Calu3 (cell line): ENCODE data around the gene SLC39A11. TPM values are rescaled to one million over a fixed set of nuclear protein-coding genes. Genes with fewer than 3 reads are reported as not detected.
A peak's percentile ranks its signal among the peaks of the same experiment; 100 is the strongest.

Source experiments
- BruUV-seq: library from RNA; stranded (reverse); fragments of 400-500 nt; replicated peaks from 2 replicates; lab custom pipeline; 2021; lab: Mats Ljungman, UMichigan
- CTCF ChIA-PET: fragments of 300-600 bp; sonication (Branson Sonifier 250); formaldehyde crosslinking; loops from one replicate; lab custom pipeline; 2022; ENCODE audit warnings: antibody characterized with exemption; lab: Charles Lee
- DNase-seq: peaks from one replicate; pipeline ENCODE4 v3.0.0; 2022
- H3K27ac Mint-ChIP-seq: one replicate; pipeline ENCODE4 v1.8.0; 2022; ENCODE audit warnings: mixed read lengths; ENCODE audit not compliant: unreplicated experiment
- H3K27me3 Mint-ChIP-seq: one replicate; pipeline ENCODE4 v1.8.0; 2022; ENCODE audit warnings: mixed read lengths; ENCODE audit not compliant: unreplicated experiment
- H3K36me3 Mint-ChIP-seq: one replicate; pipeline ENCODE4 v1.8.0; 2022; ENCODE audit warnings: mild to moderate bottlenecking, moderate library complexity, mixed read lengths; ENCODE audit not compliant: insufficient read depth, unreplicated experiment
- H3K4me1 Mint-ChIP-seq: one replicate; pipeline ENCODE4 v1.8.0; 2022; ENCODE audit warnings: mild to moderate bottlenecking, low read depth, mixed read lengths; ENCODE audit not compliant: unreplicated experiment
- H3K4me3 Mint-ChIP-seq: one replicate; pipeline ENCODE4 v1.8.0; 2022; ENCODE audit warnings: mild to moderate bottlenecking, low read depth, moderate library complexity, mixed read lengths; ENCODE audit not compliant: unreplicated experiment
- H3K9me3 Mint-ChIP-seq: one replicate; pipeline ENCODE4 v1.8.0; 2022; ENCODE audit warnings: low read depth, mixed read lengths; ENCODE audit not compliant: unreplicated experiment
- CTCF ChIP-seq: fragments of 200-600 bp; IDR thresholded peaks from one replicate; pipeline ENCODE4 v1.8.0; 2022; ENCODE audit warnings: antibody characterized with exemption; ENCODE audit not compliant: unreplicated experiment
- intact Hi-C: fragments of 100-400 bp; cut with micrococcal nuclease; formaldehyde crosslinking; loops from one replicate; pipeline ENCODE4 v1.10.0; 2022; ENCODE audit not compliant: unreplicated experiment
- total RNA-seq: library from RNA; stranded (reverse); gene quantifications from 2 replicates; pipeline ENCODE4 v1.2.3, GENCODE V29; 2022

SLC39A11 gene
- total RNA-seq, 1 experiment from 2014 or later: 60.3 TPM

- Mint-ChIP-seq H3K27ac (peak overlapping the region; percentile 23), H3K27me3 (no peaks in the 10 kb centered on the region), H3K9me3 (peaks cover 2% of the 10 kb centered on the region), H3K4me3 (no peak overlapping the region), H3K4me1 (peaks cover 37% of the 10 kb centered on the region), H3K36me3 (no peaks in the 10 kb centered on the region)
- TF ChIP-seq CTCF: no peak
- DNase-seq: no peak
- CTCF ChIA-PET: interaction anchor here (0.7 to 1.1 kb wide), 2 partner anchors 14 to 83 kb away, joined by 3 to 4 read pairs; no protein-coding TSS in a partner anchor
- BruUV-seq: no TSS peak
- intact Hi-C loops: no loop called here
These were observed 394.8 kb downstream of the SLC39A11 start for GRCh38 chr17:72697602-72698146.

GRCh38 chr17:72696721-72697120, 395.8 kb downstream of the SLC39A11 start:
- intact Hi-C loops: no loop called here
- CTCF ChIA-PET: no interaction called here
- no peak for TF ChIP-seq CTCF
- BruUV-seq: no TSS peak
- H3K4me1 Mint-ChIP-seq: peaks cover 29% of the 10 kb centered on the region
- no peak overlapping the region for H3K27ac Mint-ChIP-seq
- H3K4me3 Mint-ChIP-seq: no peak overlapping the region
- peaks cover 2% of the 10 kb centered on the region for H3K9me3 Mint-ChIP-seq
- H3K36me3 Mint-ChIP-seq: no peaks in the 10 kb centered on the region
- no peak for DNase-seq
- H3K27me3 Mint-ChIP-seq: no peaks in the 10 kb centered on the region

GRCh38 chr17:72696156-72696555, 396.3 kb downstream of the SLC39A11 start:
- H3K9me3 Mint-ChIP-seq: peaks cover 2% of the 10 kb centered on the region
- H3K27ac Mint-ChIP-seq: no peak overlapping the region

GRCh38 chr17:72693956-72694355, 398.5 kb downstream of the SLC39A11 start:
- intact Hi-C loops: no loop called here
- CTCF ChIA-PET: no interaction called here
- no peak for TF ChIP-seq CTCF
- H3K9me3 Mint-ChIP-seq: peaks cover 2% of the 10 kb centered on the region
- H3K36me3 Mint-ChIP-seq: peaks cover 6% of the 10 kb centered on the region
- no TSS peak for BruUV-seq
- DNase-seq: no peak
- peaks cover 13% of the 10 kb centered on the region for H3K4me1 Mint-ChIP-seq
- H3K27ac Mint-ChIP-seq: no peak overlapping the region
- H3K4me3 Mint-ChIP-seq: no peak overlapping the region
- no peaks in the 10 kb centered on the region for H3K27me3 Mint-ChIP-seq

More at GRCh38 chr17:72696156-72696555, 396.3 kb downstream of the SLC39A11 start:
- DNase-seq: no peak
- H3K27me3 Mint-ChIP-seq: no peaks in the 10 kb centered on the region
- CTCF ChIA-PET: no interaction called here
- peaks cover 29% of the 10 kb centered on the region for H3K4me1 Mint-ChIP-seq
- BruUV-seq: no TSS peak
- H3K4me3 Mint-ChIP-seq: no peak overlapping the region
- intact Hi-C loops: no loop called here
- no peaks in the 10 kb centered on the region for H3K36me3 Mint-ChIP-seq
- TF ChIP-seq CTCF: no peak
